Measurements from ENCODE around the gene CERS3.
"Not testable (repeated sequence)": the region's sequence is repeated elsewhere in the genome, so short reads cannot be mapped to it uniquely, and the experiment has no call there.

The CERS3 gene

DNA sequence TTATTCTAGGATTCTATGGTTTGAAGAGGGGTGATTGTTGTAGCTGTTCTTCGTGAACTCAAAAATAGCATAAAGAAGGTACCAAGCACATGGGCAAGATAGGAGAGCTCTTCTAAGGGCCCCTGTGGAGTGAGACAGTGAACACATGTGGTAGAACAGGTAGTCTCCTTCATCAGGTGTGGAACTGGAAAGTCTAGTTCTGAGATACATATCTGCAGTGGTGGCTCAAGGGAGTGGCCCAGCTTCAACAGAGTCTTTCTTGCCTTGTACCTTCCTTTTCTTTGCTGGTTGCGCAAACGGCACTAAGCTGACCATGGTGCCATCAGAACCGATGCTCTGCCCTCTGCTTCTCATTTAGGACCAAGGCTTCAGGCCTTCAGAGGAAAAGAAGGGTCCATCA, 65.2 kb downstream of the CERS3 start:
- DNase-seq, result no peak

GRCh38 chr15:100461049-100461448, 67.7 kb downstream of the CERS3 start:
- no peak for DNase-seq

GRCh38 chr15:100457201-100457600, 71.5 kb downstream of the CERS3 start:
- no peak for DNase-seq

DNA sequence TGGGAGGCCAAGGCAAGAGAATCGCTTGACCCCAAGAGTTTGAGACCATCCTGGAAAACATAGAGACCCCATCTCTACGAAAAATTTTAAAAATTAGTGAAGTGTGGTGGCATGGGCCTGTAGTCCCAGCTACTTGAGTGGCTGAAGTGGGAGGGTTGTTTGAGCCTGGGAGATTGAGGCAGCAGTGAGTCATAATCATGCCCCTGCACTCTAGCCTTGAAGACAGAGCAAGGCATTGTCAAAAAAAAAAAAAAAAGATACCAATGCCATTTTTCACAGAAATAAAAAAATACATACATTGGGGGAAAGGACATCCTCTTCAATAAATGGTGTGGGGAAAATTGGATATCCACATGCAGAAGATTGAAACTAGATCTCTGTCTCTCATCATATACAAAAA, 74.6 kb downstream of the CERS3 start:
- DNase-seq, result no peak

GRCh38 chr15:100448481-100448880, 80.3 kb downstream of the CERS3 start:
- no peak for DNase-seq

DNA sequence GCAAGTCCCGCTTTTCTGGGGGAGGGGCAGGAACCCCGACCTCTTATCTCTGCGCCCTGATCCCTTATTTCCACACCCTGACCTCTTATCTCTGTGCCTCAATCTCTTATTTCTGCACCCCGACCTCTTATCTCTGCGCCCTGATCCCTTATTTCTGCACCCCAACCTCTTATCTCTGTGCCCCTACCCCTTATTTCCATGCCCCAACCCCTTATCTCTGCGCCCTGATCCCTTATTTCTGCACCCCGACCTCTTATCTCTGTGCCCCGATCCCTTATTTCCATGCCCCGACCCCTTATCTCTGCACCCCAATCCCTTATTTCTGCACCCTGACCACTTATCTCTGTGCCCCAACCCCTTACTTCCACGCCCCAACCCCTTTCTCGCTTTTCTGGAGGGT, 87.7 kb downstream of the CERS3 start:
- not testable (repeated sequence) for DNase-seq

DNA sequence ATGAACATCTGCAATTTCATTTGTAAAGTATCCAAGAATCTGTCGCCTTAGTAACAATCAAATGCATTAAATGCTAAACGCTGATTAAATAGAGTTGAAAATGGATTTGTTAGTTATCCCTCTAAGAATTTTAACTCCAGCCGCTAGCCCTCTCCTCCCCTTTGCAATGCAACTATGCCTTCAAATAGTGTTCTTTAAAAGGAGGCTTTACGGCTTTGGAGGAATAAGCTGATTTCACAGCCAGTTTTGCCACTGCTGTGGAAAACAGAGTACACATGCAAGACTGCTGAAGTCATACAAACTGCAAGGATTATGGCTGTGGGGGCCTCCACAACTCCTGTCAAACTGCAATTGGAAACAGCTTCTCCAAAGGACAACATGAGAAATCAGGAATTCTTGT, 89.2 kb downstream of the CERS3 start:
- no peak for DNase-seq

- DNase-seq, result peak; percentile 1
Observed at GRCh38 chr15:100438570-100438969, 90.2 kb downstream of the CERS3 start.

DNA sequence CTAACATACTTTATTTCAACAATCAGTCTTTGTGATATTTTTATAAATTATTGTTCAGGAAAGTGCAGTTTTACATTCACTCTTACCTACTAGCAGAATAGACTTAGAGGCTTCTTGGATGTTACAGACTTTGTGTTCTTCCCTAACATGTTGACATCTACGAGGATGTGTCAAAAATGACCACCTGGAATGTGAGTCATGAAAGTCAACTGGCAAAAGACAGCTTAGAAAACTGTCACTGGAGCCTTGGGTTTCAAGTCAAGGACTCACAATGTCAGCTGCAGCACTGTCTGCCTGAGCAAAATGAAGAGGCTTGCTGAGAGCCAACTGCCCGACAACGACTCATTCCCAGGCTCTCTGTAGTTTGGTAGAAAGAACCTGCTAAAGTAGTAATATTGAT, 91.5 kb downstream of the CERS3 start:
- DNase-seq, result no peak

- no peak for DNase-seq
Observed at GRCh38 chr15:100434561-100434960, 94.2 kb downstream of the CERS3 start.

GRCh38 chr15:100434038-100434437, 94.7 kb downstream of the CERS3 start:
- DNase-seq, result no peak

- no peak for DNase-seq
Observed at GRCh38 chr15:100433304-100433703, 95.4 kb downstream of the CERS3 start.

- no peak for DNase-seq
Observed at GRCh38 chr15:100430411-100430810, 98.3 kb downstream of the CERS3 start.

DNA sequence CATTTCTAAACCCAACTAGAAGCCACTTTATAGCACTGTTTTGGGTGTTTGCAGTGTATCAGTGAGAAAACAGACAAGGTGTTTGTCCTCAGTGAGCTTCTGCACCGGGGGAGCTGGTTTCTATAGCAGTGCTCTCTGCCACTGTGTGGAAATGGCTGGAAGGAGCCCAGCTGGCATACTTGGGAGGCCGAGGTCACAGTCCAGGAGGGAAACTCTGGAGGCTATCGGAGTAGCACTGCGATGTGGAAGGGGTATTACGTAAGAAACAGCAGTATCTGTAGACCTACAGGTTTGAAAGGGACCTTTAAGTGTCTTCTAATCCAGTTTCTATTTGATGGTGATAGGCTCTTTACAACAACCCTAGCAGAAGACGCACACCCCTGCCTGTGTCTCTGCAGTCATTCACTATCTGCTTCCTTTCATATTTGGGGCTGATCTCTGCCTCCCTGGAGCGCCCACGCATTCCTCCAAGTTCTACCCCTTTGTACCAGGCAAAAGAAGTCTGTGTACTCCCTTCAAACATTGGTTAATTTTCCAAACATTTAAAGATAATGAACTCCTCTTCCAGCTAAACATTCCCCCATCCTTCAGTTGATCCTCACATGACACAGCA, 99.5 kb downstream of the CERS3 start:
- DNase-seq, result no peak

DNA sequence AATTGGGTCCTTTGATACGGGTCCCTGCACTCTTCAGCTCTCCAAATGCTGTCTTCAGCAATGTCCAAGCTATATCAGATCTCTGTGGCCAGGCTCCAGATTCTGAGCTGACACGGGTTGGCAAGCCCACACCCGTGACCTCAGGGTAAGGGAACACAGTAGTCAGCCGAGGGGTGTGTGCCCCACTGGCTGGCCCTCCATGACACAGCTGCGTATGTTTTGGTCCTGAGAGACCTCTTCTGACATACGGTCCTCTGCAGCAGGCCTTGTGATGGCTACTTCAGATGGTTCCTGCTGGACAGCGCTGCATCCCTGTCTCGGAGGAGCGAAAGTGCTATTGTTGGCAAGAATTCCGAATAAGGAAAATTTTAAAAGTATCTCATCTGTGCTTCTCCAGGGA, 101.8 kb downstream of the CERS3 start:
- no peak for DNase-seq

DNA sequence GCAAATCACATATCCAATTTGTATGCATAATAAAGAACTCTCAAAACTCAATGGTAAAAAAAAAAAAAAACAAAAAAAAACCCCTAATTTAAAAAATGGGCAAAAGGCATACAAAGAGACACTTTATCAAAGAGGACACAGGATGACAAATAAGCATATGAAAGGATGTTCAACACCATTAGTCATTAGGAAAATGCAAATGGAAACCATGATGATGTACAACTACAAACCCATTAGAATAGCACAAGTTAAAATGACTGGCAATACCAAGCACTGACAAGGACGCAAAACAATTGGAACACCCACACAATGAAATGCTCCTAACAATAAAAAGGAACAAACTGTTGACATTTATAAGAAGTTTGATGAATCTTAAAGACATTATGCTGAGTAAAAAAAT, 123.6 kb downstream of the CERS3 start:
- DNase-seq, result no peak

DNA sequence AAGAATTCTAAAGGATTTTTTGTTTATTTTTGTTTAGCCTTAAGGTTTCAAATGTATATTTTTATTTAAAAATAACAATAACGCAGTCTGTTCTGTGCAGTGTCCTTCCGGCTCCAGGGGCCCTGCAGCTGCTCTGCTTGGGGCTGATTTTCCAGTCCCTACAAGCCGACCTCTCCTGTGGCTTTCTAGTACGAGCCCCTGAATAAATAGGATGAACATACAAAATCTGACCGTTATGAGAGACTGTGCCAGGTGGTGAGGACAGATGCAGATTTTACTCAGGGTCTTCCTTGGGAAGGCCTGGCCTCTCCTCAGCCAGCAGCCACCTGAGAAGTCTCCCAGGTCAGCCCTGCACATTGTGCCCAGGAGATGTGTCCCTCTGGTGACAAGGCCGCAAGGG, 127.8 kb downstream of the CERS3 start:
- DNase-seq, result no peak

GRCh38 chr15:100394736-100395440, 133.9 kb downstream of the CERS3 start:
- DNase-seq, result no peak

DNA sequence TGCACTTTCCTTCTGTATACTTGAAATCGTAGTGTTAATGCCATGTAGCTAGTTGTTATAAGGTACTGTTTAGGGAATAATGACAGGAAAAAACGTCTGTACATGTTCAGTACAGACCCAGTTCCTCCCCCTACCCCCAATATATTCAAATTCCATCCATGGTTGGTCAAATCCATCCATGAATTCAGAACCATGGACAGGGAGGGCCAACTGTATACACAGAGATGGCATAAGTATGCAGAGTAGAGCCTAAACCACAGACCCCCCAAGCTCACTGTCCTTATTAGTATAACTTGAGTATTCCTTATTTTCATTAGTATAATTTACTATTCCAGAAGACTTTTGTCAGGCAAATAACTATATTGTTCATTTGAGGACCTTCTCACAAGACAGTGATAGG, 135.7 kb downstream of the CERS3 start:
- DNase-seq, result no peak

GRCh38 chr15:100385300-100386050, 143.3 kb downstream of the CERS3 start:
- DNase-seq, result no peak

DNA sequence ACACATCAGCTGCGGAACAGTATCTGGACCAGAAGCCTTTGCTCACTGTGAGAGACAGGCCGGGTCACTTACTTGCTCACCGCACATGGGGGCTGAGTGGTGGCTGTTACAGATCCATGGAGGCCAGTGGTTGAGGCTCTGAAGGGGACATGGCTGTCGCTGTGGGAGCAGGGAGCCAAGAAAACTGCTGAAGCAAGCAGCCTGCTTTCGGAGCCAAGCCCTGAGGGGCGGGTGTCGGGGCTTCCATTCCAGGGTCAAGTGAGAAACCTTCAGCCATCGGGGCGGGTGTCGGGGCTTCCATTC, 144.7 kb downstream of the CERS3 start:
- DNase-seq, result no peak

DNA sequence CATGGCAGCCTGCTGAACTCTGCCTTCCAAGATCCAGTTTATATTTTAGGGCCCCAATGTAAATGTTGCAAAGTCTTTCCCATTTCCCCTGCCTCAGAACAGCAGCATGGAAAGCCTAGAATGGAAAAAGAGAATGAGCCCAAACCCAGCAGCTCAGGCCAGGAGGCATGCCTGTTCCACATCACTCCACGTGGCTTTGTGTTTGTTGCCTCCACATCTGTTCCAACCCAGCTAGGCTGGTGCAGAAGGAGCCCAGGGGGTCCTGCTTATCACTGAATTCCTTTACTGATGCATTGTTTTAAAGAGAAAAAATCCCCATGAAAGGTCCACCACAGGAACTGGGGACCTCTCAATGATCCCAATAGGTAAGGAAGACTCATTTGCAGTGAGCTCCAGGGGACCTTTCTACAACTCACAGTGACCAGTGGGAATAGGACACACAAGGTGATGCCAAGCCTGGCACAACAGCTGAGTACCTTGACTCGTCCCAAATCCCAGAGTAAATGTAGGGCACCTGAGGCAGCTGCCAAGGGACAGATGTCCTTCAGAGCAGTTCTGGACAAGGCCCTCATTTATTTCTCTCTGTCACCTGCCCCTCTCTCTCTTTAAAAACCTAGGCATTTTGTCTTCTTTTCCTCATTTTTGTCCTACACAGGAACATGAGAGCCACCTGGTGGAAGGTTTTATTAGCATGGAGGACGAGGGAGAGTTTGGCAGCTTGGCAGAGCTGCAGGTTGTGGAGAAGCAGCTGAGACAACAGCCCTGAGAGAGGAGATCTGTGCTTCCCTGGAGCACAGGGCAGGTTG, 145.2 kb downstream of the CERS3 start:
- DNase-seq, result peak; percentile 44

- no peak for DNase-seq
Observed at GRCh38 chr15:100373942-100374341, 154.8 kb downstream of the CERS3 start.
